ENCODE measurements around the gene RFK.

RFK gene

GRCh38 chr9:76405868-76406267 lies 11.6 kb upstream of the RFK start:
- DNase-seq (ENCODE audit: low read depth): no peak

GRCh38 chr9:76405340-76405739 lies 11.1 kb upstream of the RFK start:
- no peak for DNase-seq (ENCODE audit: low read depth)

GRCh38 chr9:76404401-76404800 lies 10.2 kb upstream of the RFK start:
- DNase-seq (ENCODE audit: low read depth): no peak

GRCh38 chr9:76403352-76403751 lies 9.1 kb upstream of the RFK start:
- DNase-seq (ENCODE audit: low read depth): no peak

GRCh38 chr9:76401580-76402354 lies 7.5 kb upstream of the RFK start:
- no peak for DNase-seq (ENCODE audit: low read depth)

- DNase-seq (ENCODE audit: low read depth): no peak
Observed at GRCh38 chr9:76401176-76401575, 7.0 kb upstream of the RFK start.

GRCh38 chr9:76400534-76401096 lies 6.4 kb upstream of the RFK start:
- no peak for DNase-seq (ENCODE audit: low read depth)

GRCh38 chr9:76399856-76400255 lies 5.6 kb upstream of the RFK start:
- no peak for DNase-seq (ENCODE audit: low read depth)

GRCh38 chr9:76396597-76396996 lies 2.4 kb upstream of the RFK start:
- DNase-seq (ENCODE audit: low read depth): no peak

- DNase-seq (ENCODE audit: low read depth): no peak
Observed at GRCh38 chr9:76396144-76396543, 1.9 kb upstream of the RFK start.

- DNase-seq (ENCODE audit: low read depth): no peak
Observed at GRCh38 chr9:76395381-76395780, 1.2 kb upstream of the RFK start.

GRCh38 chr9:76394960-76395252 lies 680 bp upstream of the RFK start:
- DNase-seq (ENCODE audit: low read depth): peak; percentile 26

GRCh38 chr9:76390656-76391055 lies 3.6 kb downstream of the RFK start:
- no peak for DNase-seq (ENCODE audit: low read depth)

- DNase-seq (ENCODE audit: low read depth): no peak
Observed at GRCh38 chr9:76379494-76379893, 14.7 kb downstream of the RFK start.

GRCh38 chr9:76378367-76379073 lies 15.7 kb downstream of the RFK start:
- DNase-seq (ENCODE audit: low read depth): no peak

- no peak for DNase-seq (ENCODE audit: low read depth)
Observed at GRCh38 chr9:76377791-76378190, 16.4 kb downstream of the RFK start.

- no peak for DNase-seq (ENCODE audit: low read depth)
Observed at GRCh38 chr9:76374783-76375559, 19.3 kb downstream of the RFK start.

- no peak for DNase-seq (ENCODE audit: low read depth)
Observed at GRCh38 chr9:76373784-76374474, 20.3 kb downstream of the RFK start.

- no peak for DNase-seq (ENCODE audit: low read depth)
Observed at GRCh38 chr9:76373173-76373783, 20.9 kb downstream of the RFK start.

- DNase-seq (ENCODE audit: low read depth): no peak
Observed at GRCh38 chr9:76372336-76372735, 21.9 kb downstream of the RFK start.

- no peak for DNase-seq (ENCODE audit: low read depth)
Observed at GRCh38 chr9:76371901-76372300, 22.3 kb downstream of the RFK start.

Measured in activated T-cell treated with anti-CD3 and anti-CD28 coated beads for 24 hours (primary cell).